Suprapubic skin (tissue), 4 donors: ENCODE results near the gene PI4K2A. TPM values are rescaled to one million over a fixed set of nuclear protein-coding genes. Genes with fewer than 3 reads are reported as not detected.
"Not testable (repeated sequence)": the region's sequence is repeated elsewhere in the genome, so short reads cannot be mapped to it uniquely, and the experiment has no call there.

Source experiments
- DNase-seq, 2 donors: peaks; one replicate each; pipeline ENCODE4 v3.0.0-alpha.2; 2019; ENCODE audit warnings: low spot score in 2 of 2
- H3K27ac ChIP-seq: fragments of 200-600 bp; sonication (generic); one replicate; pipeline ENCODE4 v1.5.1; 2019
- H3K27me3 ChIP-seq: fragments of 200-600 bp; sonication (generic); one replicate; pipeline ENCODE4 v1.5.1; 2019
- H3K36me3 ChIP-seq: fragments of 200-600 bp; sonication (generic); one replicate; pipeline ENCODE4 v1.5.1; 2019
- H3K4me1 ChIP-seq: fragments of 200-600 bp; sonication (generic); one replicate; pipeline ENCODE4 v1.5.1; 2019
- H3K4me3 ChIP-seq: fragments of 200-600 bp; sonication (generic); one replicate; pipeline ENCODE4 v1.5.1; 2019; ENCODE audit warnings: mild to moderate bottlenecking
- H3K9me3 ChIP-seq: fragments of 200-600 bp; sonication (generic); one replicate; pipeline ENCODE4 v1.5.1; 2019
- EP300 ChIP-seq: sonication (generic); formaldehyde crosslinking; IDR thresholded peaks from one replicate; pipeline ENCODE4 v1.6.1; 2017; ENCODE audit warnings: antibody characterized with exemption
- POLR2A ChIP-seq, 2 donors: fragments of 450-650 bp; IDR thresholded peaks; one replicate each; pipeline ENCODE4 v1.6.1; 2017; ENCODE audit warnings: antibody characterized with exemption in 2 of 2, mild to moderate bottlenecking in 2 of 2, moderate library complexity in 2 of 2
- POLR2AphosphoS5 ChIP-seq, 3 donors: sonication (generic); formaldehyde crosslinking; IDR thresholded peaks; one replicate each; pipeline ENCODE4 v1.6.1; 2017; ENCODE audit warnings: antibody characterized with exemption in 3 of 3
- WGBS: methylation state at CpG from one replicate; pipeline ENCODE4 v1.1.5; 2018; 5-methylcytosine and 5-hydroxymethylcytosine counted together
- total RNA-seq, 4 donors: library from RNA; depleted of rRNA; stranded (reverse); fragments of >200 nt; gene quantifications; one replicate each; pipeline ENCODE4 v1.1.0, GENCODE V29; 2016
- TF ChIP-seq, protein P1 (sequence below), 2 donors: fragments of 200-600 bp in 1 of 2; fragments of 450-650 bp in 1 of 2; sonication (generic) in 1 of 2; IDR thresholded peaks; one replicate each; pipeline ENCODE4 v1.5.1; 2016 to 2019; ENCODE audit warnings: antibody characterized with exemption in 2 of 2, mild to moderate bottlenecking in 1 of 2, moderate library complexity in 1 of 2

PI4K2A gene
- total RNA-seq, 4 donors from 2014 or later: 13.2 to 24.0 (median 20.9) TPM

DNA sequence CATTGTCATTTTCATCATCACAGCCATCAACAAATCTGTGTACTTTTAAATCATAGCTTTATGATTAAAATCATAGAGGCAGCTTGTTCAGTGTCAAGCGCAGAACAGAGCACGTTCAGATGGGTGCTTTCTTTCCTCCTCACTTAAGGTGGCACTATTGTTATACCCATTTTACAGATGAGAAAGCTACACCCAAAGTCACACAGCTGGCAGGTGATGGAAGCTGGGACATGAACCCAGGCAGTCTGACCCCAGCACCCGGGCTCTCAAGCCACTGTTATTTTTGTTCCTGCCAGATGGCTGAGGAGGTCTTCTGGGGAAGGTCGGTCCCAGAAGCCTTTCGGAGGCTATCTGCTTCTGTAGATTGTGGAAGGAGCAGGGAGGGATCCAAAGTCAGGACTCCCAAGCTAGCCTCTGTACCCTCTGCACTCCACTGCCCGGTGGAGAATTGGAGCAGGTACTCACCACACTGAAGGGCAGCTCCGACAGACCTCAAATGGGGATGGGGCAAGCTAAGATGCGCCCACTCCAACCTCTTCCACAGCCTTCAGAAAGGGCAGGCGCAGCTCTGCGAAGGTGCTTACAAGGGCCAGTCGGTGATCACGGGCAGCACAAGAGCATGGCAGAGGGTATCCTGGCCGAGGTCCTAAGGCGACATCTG is 46.0 kb downstream of the PI4K2A start:
- H3K4me3 ChIP-seq: peak overlapping the region; percentile 68
- peaks cover 86% of the 10 kb centered on the region for H3K4me1 ChIP-seq
- no peaks in the 10 kb centered on the region for H3K36me3 ChIP-seq
- 15% methylated on average over 9 of the region's 14 CpGs for WGBS
- no peaks in the 10 kb centered on the region for H3K27me3 ChIP-seq
- peak overlapping the region; percentile 92 for H3K27ac ChIP-seq
- no peak for TF ChIP-seq POLR2A (IDR thresholded peaks at IDR 0.05)
- TF ChIP-seq EP300: no peak
- TF ChIP-seq, protein P1, sequence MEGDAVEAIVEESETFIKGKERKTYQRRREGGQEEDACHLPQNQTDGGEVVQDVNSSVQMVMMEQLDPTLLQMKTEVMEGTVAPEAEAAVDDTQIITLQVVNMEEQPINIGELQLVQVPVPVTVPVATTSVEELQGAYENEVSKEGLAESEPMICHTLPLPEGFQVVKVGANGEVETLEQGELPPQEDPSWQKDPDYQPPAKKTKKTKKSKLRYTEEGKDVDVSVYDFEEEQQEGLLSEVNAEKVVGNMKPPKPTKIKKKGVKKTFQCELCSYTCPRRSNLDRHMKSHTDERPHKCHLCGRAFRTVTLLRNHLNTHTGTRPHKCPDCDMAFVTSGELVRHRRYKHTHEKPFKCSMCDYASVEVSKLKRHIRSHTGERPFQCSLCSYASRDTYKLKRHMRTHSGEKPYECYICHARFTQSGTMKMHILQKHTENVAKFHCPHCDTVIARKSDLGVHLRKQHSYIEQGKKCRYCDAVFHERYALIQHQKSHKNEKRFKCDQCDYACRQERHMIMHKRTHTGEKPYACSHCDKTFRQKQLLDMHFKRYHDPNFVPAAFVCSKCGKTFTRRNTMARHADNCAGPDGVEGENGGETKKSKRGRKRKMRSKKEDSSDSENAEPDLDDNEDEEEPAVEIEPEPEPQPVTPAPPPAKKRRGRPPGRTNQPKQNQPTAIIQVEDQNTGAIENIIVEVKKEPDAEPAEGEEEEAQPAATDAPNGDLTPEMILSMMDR (IDR thresholded peaks at IDR 0.05): no peak
- no peak for TF ChIP-seq POLR2AphosphoS5 (IDR thresholded peaks at IDR 0.05)
- no peak for DNase-seq
- H3K9me3 ChIP-seq: no peaks in the 10 kb centered on the region

DNA sequence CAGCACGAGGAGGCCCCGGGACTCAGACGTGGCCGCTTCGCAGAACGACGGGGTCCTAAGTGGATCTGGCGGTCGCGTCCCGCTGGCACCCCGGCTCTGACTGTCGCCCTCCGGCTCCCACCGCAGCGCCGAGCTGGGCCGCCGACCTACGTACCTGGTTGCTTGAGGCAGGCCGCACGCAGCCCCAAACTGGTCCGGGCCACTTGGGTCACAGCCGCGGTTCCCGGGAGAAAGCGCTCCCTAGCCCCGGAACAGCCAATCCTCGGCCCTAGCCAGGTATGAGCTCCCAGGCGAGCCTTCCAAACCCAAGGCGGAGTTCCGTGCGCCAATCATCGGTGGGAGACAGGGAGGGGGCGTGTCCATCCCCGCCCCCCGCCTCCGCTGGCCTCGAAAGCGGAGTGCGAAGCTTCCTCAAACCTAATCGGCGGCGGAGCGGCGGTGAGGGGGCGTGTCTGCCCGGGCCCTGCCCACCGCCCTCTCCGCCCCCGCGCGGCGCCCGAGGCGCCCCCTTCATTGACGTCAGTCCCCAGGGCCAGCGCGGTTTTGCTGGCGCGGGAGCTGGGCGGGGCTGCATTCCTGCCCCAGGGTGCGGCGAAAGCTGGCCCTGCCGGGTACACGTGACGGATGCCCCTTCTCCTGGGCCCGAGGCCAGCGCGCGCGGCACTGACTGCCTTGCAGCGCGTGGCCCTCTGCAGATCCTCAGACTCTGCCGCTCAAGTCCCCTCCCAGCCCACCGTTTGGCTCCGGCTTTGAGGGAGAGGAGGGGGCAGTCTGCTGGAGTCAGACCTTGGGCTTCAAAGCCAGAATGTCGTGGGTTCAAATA is 46.7 kb downstream of the PI4K2A start, which contains the start of gene AVPI1:
Gene AVPI1, minus strand, starts transcription at position 280 of the 823 bp plus-strand sequence. CDS start 7,336 bp downstream, outside the sequence.
- H3K4me1 ChIP-seq: peaks cover 82% of the 10 kb centered on the region
- H3K4me3 ChIP-seq: peak within 1 kb of the TSS; percentile 68
- TF ChIP-seq, protein P1 (IDR thresholded peaks at IDR 0.05): no peak
- TF ChIP-seq POLR2AphosphoS5 (IDR thresholded peaks at IDR 0.05): peak; percentile 52 to 89 (median 88)
- TF ChIP-seq EP300: peak; percentile 96
- peak; percentile 90 for TF ChIP-seq POLR2A (IDR thresholded peaks at IDR 0.05)
- 0% methylated on average over 29 of the region's 78 CpGs for WGBS
- H3K27me3 ChIP-seq: no peaks in the 10 kb centered on the region
- no peaks in the 10 kb centered on the region for H3K9me3 ChIP-seq
- peak; percentile 99 for DNase-seq
- H3K36me3 ChIP-seq: no peaks in the 10 kb centered on the region
- H3K27ac ChIP-seq: peak within 1 kb of the TSS; percentile 92

DNA sequence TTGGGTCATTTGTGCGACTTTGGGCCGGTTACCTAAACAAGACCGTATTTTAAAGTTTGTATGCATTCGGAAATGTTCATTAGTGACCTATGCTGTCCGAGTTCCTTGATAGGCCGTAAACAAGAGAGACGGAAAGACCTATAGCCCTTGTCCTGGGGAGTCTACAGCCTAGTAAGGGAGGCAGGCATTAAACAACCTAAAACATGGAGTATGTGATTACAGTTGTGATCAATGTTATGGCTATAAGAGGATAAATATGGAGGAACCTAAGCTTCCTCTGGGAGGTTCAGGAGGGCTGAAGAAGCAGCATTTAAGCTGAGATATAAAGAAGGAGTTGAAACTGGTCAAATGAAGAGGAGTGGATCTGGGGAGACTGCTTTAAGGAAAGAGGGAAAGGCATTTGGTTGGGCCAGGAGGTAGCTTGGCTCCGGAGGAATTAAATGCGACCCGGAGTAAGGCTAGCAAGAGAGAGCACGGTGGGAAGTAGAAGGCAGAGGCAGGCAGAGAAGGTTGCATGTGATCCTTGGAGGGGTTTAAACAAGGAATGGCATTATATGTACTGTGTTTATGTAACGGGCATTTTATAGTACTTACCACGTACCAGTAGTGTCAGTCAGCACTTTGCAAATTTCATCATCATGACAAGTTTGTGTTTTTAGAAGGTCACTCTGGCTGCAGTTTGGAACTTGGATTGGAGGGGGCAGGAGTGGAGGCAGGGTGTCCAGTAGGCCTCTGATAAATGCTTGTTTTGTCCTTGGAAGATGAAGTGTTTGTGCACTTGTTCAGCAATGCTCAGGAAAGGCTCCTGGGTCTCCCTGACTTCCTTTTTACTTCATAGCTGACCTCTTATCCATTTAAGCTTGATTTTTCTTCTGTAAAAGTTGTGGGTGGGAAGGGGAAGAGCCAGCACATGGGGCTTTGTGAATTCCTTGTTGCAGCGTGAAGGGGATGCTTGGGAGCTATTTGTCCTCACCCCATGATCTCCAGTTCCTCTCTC is 47.6 kb downstream of the PI4K2A start:
- Histone ChIP-seq H3K27me3 (no peaks in the 10 kb centered on the region), H3K4me1 (peaks cover 72% of the 10 kb centered on the region), H3K36me3 (no peaks in the 10 kb centered on the region), H3K9me3 (no peaks in the 10 kb centered on the region), H3K27ac (peak overlapping the region; percentile 92), H3K4me3 (peak overlapping the region; percentile 68)
- DNase-seq: no peak
- WGBS: 44% methylated on average over 14 of the region's 14 CpGs
- TF ChIP-seq POLR2AphosphoS5 (IDR thresholded peaks at IDR 0.05): peak in 1 of 3 donors; percentile 40
- TF ChIP-seq EP300: peak; percentile 76
- TF ChIP-seq, protein P1 (IDR thresholded peaks at IDR 0.05): no peak
- no peak for TF ChIP-seq POLR2A (IDR thresholded peaks at IDR 0.05)

DNA sequence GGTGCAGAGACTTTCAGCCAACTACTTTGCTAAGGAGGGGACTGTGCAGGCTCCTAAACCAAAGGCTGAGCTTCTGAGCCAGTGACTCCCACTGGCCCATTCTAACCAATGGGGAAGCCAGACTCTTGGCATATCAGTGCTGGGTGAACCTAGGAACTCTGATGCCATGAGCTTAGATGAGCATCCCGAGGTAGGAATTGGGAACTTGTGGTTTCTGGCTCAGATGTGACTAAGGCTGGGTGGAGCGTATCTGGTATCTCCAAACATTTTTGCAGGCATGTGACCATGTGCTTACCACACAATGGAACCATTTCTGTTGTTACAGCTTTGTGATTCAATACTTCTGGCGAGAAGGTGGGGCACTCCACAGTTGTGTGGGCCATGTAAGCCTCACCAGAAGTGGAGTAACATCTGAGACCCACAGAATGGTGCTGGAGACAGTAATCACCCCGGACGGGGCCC is 49.1 kb downstream of the PI4K2A start:
- 44% methylated on average over 5 of the region's 5 CpGs for WGBS
- H3K9me3 ChIP-seq: no peaks in the 10 kb centered on the region
- DNase-seq: peak in 1 of 2 donors; percentile 87

DNA sequence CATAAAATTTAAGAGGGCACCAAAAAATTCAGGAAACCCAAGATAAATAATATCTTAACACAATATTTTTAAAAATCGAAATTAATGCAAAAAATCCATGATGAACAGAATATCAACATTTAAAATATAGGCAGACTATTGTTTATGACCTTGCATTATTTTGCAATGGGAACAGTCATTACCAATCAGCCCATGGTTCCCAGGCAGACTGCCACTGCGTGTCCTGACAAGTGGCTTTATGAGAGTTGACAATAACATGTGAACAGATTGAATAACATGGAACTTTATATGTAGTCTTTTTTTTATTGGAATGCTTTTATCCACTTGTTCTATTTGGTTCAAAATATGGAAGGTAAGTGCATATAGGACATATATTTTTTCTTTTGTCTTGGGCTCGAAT is 49.7 kb downstream of the PI4K2A start:
- Histone ChIP-seq H3K9me3 (no peaks in the 10 kb centered on the region), H3K27me3 (no peaks in the 10 kb centered on the region), H3K4me3 (no peak overlapping the region), H3K4me1 (peaks cover 52% of the 10 kb centered on the region), H3K27ac (peak overlapping the region; percentile 92), H3K36me3 (no peaks in the 10 kb centered on the region)
- WGBS: 64% methylated on average over 3 of the region's 3 CpGs
- DNase-seq: no peak
- no peak for TF ChIP-seq EP300
- TF ChIP-seq POLR2AphosphoS5 (IDR thresholded peaks at IDR 0.05): peak in 2 of 3 donors; percentile 13 to 19

More for the DNA sequence above, 49.1 kb downstream of the PI4K2A start:
- peak overlapping the region; percentile 92 for H3K27ac ChIP-seq
- H3K27me3 ChIP-seq: no peaks in the 10 kb centered on the region
- no peak overlapping the region for H3K4me3 ChIP-seq
- H3K36me3 ChIP-seq: no peaks in the 10 kb centered on the region
- TF ChIP-seq POLR2A (IDR thresholded peaks at IDR 0.05) (no peak), POLR2AphosphoS5 (IDR thresholded peaks at IDR 0.05) (peak; percentile 3 to 81 (median 79))
- peaks cover 57% of the 10 kb centered on the region for H3K4me1 ChIP-seq

DNA sequence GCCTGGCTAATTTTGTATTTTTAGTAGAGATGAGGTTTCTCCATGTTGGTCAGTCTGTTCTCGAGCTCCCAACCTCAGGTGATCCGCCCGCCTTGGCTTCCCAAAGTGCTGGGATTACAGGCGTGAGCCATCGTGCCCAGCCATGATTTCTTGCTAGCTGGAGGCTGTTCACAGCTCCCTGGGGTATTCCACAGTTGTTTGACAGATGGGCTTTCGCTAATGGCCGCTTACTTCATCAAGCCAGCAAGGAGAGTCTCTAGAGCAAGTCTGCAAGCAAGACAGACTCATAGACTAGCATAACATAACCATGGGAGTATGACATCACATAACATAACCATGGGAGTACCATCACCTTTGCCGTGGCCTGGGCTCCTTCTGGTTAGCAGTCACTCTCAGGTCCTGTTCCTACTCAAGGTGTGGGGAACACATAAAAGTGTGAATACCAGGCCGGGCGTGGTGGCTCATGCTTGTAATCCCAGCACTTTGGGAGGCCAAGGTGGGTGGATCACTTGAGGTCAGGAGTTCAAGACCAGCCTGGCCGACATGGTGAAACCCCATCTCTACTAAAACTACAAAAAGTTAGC is 57.7 kb downstream of the PI4K2A start:
- not testable (repeated sequence) for DNase-seq, H3K27me3 ChIP-seq, H3K4me1 ChIP-seq, H3K9me3 ChIP-seq, H3K36me3 ChIP-seq, H3K4me3 ChIP-seq, H3K27ac ChIP-seq
- 73% methylated on average over 11 of the region's 11 CpGs for WGBS
